Mesothelial cell of epicardium (in vitro differentiated cells): Measurements from ENCODE around the gene OR4M1. TPM values are rescaled to one million over a fixed set of nuclear protein-coding genes. Genes with fewer than 3 reads are reported as not detected.
"Not testable (repeated sequence)": the region's sequence is repeated elsewhere in the genome, so short reads cannot be mapped to it uniquely, and the experiment has no call there.

Source experiments
- DNase-seq, 2 experiments: peaks; one replicate each; pipeline ENCODE4 v3.0.0; 2021; ENCODE audit warnings: low spot score in 2 of 2; ENCODE audit not compliant: unreplicated experiment in 2 of 2
- H3K27ac Mint-ChIP-seq: 2 replicates; pipeline ENCODE4 v1.8.0; 2021; ENCODE audit warnings: mixed read lengths
- H3K27me3 Mint-ChIP-seq: 2 replicates; pipeline ENCODE4 v1.8.0; 2021; ENCODE audit warnings: low read depth, mixed read lengths
- H3K36me3 Mint-ChIP-seq: 2 replicates; pipeline ENCODE4 v1.8.0; 2021; ENCODE audit warnings: mixed read lengths
- H3K4me1 Mint-ChIP-seq: 2 replicates; pipeline ENCODE4 v1.8.0; 2021; ENCODE audit warnings: mixed read lengths
- H3K4me3 Mint-ChIP-seq: 2 replicates; pipeline ENCODE4 v1.8.0; 2021; ENCODE audit warnings: mild to moderate bottlenecking, moderate library complexity, mixed read lengths
- H3K9me3 Mint-ChIP-seq: 2 replicates; pipeline ENCODE4 v1.8.0; 2021; ENCODE audit warnings: mixed read lengths
- CTCF ChIP-seq: fragments of 200-600 bp; sonication (generic); IDR thresholded peaks from one replicate; pipeline ENCODE4 v1.5.0; 2021; ENCODE audit warnings: antibody characterized with exemption; ENCODE audit not compliant: unreplicated experiment
- total RNA-seq: library from RNA; stranded (reverse); gene quantifications from 3 replicates; pipeline ENCODE4 v1.2.1, GENCODE V29; 2021

OR4M1 gene
- total RNA-seq, 1 donor from 2014 or later = not detected

GRCh38 chr14:19823765-19824164, 50.5 kb downstream of the OR4M1 start:
- Mint-ChIP-seq H3K9me3 (peaks cover 5% of the 10 kb centered on the region), H3K27ac (no peak overlapping the region), H3K27me3 (no peaks in the 10 kb centered on the region), H3K4me3 (no peak overlapping the region), H3K4me1 (no peaks in the 10 kb centered on the region), H3K36me3 (peaks cover 2% of the 10 kb centered on the region)
- DNase-seq = no peak
- no peak for TF ChIP-seq CTCF

- not testable (repeated sequence) for H3K27ac Mint-ChIP-seq, H3K4me1 Mint-ChIP-seq, DNase-seq, H3K4me3 Mint-ChIP-seq, H3K36me3 Mint-ChIP-seq, H3K27me3 Mint-ChIP-seq
- peaks cover 26% of the 10 kb centered on the region for H3K9me3 Mint-ChIP-seq
Measured at GRCh38 chr14:19827626-19828244, 54.4 kb downstream of the OR4M1 start.

GRCh38 chr14:19828314-19828713, 55.0 kb downstream of the OR4M1 start:
- H3K4me3 Mint-ChIP-seq = no peak overlapping the region
- H3K36me3 Mint-ChIP-seq = peaks cover 4% of the 10 kb centered on the region
- TF ChIP-seq CTCF = no peak
- H3K9me3 Mint-ChIP-seq = peaks cover 32% of the 10 kb centered on the region
- no peaks in the 10 kb centered on the region for H3K4me1 Mint-ChIP-seq
- H3K27me3 Mint-ChIP-seq = no peaks in the 10 kb centered on the region
- no peak overlapping the region for H3K27ac Mint-ChIP-seq
- DNase-seq = no peak

Other genes starting within 250 kb of the OR4M1 start
- not detected in 3 replicates for gene OR11H2, start 59.6 kb upstream of the OR4M1 start, total RNA-seq
- not detected in 3 replicates for gene OR4Q3, start 29.9 kb upstream of the OR4M1 start, total RNA-seq
- not detected in 3 replicates for gene OR4N2, start 30.3 kb downstream of the OR4M1 start, total RNA-seq
- gene OR4K2, start 101.6 kb downstream of the OR4M1 start, total RNA-seq = not detected in 3 replicates
- not detected in 3 replicates for gene OR4K5, start 147.1 kb downstream of the OR4M1 start, total RNA-seq
- not detected in 3 replicates for gene OR4K1, start 157.4 kb downstream of the OR4M1 start, total RNA-seq
- gene OR4K15, start 202.1 kb downstream of the OR4M1 start, total RNA-seq = not detected in 3 replicates
- gene OR4Q2, start 228.7 kb downstream of the OR4M1 start, total RNA-seq = not detected in 3 replicates
- not detected in 3 replicates for gene OR4K14, start 245.8 kb downstream of the OR4M1 start, total RNA-seq